IPS DF 4.7 (cell line): ENCODE data around the gene ZNF227.
"Not testable (repeated sequence)": the region's sequence is repeated elsewhere in the genome, so short reads cannot be mapped to it uniquely, and the experiment has no call there.

ENCODE experiments used
- DNase-seq: peaks from one replicate; pipeline ENCODE4 v3.0.0-alpha.2; 2013; ENCODE audit warnings: low spot score; ENCODE audit errors: extremely low read depth

The ZNF227 gene

DNA sequence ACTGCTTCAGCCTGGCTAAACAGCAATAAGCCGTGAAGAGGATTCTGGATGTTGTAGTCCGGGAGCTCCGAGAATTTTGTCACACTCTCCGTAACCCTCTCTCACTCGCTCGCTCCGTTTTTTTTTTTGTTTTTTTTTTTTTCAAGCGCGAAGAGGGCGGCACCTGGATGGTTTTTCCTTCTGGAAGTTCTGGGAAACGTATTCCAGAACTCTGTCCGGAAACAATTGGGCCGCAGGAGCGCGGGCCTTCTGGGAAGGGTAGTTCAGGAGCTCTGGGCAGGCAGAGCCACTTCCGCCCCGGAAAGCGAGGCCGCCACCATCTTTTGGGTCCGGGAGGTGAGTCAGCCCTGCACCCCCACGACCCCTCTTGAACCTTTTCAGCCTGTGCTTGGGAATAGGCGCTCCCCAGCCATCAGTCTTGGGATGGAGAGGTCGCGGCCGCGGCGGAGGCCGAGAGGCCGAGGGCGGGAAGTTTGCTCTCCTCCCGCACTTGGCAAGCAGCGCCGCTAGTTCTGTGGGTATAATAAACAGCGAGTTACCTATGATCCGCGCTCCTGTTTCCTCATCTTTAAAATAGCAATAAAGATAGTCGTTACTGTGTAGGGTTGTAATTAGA, at the start of gene ZNF227:
Gene ZNF227 (plus strand): TSS at position 283 of the 616 bp plus-strand sequence. CDS start 5,261 bp downstream, outside the sequence.
- DNase-seq, result peak; percentile 90

DNA sequence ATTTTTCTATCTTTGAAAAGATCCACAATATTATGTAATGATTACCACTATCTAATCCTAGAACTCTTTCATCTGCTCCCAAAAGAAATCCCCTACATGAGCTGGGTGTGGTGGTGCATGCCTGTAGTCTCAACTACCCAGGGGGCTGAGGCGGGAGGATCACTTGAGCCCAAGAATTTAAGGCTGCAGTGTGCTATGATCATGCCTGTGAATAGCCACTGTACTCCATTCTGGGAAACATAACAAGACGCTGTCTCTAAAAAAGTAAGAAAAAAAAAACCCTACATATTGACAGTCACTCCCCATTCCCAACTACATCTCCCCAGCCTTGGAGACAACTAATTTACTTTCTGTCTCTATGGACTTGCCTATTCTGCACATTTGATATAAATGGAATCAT, 48.5 kb upstream of the ZNF227 start:
- no peak for DNase-seq

- DNase-seq, result no peak
These were observed 48.0 kb upstream of the ZNF227 start for GRCh38 chr19:44164327-44164672.

DNA sequence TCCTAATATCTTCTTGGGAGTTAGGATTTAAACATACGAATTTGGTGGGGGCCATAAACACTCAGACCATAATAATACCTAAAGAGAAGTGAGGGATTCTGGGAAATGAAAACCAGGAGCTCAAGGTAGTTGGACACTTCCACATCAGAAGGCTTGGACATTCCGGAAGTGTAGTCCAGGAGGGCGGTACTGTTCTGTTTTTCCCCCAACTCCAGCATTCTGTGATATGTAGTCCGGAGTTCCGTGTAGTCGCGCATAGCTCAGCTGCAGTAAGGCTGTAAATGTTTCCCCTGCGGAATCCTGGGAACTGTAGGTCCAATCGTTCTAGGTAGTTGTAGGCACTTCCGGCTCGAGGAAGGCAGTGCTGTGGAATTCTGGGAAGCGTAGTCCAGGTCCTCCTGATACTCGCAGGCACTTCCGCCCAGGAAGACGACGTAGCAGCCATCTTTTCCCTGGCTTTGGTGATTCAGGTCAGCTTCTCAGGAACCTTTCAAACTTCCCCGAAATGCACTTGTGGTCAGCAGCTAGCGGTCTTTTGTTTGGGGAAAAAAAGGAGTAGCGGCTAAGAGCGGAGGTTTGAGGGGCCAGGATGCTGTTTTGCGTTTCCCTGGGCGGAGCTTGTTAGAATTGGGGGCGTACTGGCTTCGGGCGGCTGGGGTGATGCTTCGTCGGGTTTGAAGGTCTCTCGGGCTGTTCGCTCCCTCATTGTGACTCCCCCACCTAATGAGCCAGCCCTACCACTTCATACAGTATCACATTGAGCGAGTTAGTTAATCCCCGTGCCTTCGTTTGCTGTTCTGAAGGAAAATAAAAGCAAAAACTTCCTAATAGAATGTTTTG, 47.4 kb upstream of the ZNF227 start, which contains the start of gene ZNF226:
Gene ZNF226 (plus strand): TSS at position 428 of the 840 bp plus-strand sequence. CDS start 4,981 bp downstream, outside the sequence.
- DNase-seq, result peak; percentile 98

GRCh38 chr19:44170660-44171059, 41.7 kb upstream of the ZNF227 start:
- not testable (repeated sequence) for DNase-seq

DNA sequence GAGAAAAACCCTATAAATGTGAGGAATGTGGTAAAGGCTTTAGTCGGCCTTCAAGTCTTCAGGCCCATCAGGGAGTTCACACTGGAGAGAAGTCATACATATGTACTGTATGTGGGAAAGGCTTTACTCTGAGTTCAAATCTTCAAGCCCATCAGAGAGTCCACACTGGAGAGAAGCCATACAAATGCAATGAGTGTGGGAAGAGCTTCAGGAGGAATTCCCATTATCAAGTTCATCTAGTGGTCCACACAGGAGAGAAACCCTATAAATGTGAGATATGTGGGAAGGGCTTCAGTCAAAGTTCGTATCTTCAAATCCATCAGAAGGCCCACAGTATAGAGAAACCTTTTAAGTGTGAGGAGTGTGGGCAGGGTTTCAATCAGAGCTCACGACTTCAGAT, 35.7 kb upstream of the ZNF227 start:
- no peak for DNase-seq

GRCh38 chr19:44180968-44181367, 31.4 kb upstream of the ZNF227 start:
- no peak for DNase-seq

GRCh38 chr19:44182145-44182544, 30.2 kb upstream of the ZNF227 start:
- no peak for DNase-seq

DNA sequence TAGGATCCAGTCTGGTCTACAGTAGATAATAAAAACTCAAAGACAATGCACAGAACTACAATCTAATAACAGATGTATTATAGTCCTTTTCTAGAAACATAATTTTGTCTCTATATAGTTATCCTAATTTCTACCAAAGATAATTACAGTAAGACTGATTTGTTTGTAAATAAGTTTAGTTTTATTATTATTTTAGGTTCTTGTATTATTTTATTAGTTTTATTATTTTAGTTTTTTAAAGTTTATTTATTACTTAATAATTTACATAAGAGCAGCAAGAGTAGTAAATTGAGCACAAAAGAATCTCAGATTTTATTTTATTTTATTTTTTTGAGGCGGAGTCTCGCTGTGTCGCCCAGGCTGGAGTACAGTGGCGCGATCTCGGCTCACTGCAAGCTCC, 22.3 kb upstream of the ZNF227 start:
- DNase-seq, result no peak

GRCh38 chr19:44192127-44192526, 20.2 kb upstream of the ZNF227 start:
- no peak for DNase-seq

DNA sequence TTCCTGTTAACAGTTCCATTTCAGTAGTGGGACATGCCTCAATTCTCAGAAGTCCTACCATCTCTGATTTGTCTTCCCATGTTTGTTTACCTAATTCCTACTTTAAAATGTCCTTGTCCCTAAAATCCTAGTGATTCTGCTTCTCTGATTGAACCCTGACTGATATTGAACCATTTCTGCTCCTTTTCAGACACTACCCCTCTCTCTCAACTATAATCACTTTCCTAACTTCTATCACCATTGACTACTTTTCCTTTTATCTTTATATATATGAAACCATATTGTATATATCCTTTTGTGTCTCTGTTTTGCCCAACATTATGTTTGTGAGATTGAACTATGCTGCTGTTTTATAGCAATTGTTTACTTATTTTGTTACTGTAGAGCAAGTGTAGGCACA, 15.6 kb upstream of the ZNF227 start:
- no peak for DNase-seq

DNA sequence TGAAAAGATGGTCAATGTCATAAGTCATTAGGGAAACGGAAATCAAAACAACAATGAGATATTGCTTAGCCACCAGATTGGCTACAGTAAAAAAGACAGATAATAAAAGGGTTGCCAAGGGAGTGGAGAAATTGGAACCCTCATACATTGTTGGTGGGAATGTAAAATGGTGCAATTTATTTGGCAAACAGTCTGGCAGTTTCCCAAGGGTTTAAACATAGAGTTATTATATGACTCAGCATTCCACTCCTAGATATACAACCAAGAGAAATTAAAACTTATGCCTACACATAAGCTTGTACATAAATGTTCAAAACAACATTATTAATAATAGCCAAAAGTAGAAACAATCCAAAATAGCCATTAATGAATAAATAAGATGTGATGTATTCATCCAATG, 9.9 kb upstream of the ZNF227 start:
- DNase-seq, result no peak

DNA sequence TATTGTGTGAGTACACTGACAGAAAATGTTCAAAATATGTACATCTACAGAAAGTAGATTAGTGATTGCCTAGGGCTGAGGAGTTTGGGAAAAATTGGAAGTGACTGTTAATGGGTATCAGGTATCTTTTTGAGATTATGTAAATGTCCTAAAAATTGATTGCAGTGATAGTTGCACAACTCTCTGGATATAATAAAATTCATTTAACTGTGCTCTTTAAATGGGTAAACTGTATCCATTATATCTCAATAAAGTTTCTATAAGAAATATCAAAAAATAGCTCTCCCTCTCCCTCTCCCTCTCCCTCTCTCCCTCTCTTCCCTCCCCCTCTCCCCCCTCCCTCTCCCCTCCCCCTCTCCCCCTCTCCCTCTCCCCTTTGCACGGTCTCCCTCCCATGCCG, 9.4 kb upstream of the ZNF227 start:
- no peak for DNase-seq

DNA sequence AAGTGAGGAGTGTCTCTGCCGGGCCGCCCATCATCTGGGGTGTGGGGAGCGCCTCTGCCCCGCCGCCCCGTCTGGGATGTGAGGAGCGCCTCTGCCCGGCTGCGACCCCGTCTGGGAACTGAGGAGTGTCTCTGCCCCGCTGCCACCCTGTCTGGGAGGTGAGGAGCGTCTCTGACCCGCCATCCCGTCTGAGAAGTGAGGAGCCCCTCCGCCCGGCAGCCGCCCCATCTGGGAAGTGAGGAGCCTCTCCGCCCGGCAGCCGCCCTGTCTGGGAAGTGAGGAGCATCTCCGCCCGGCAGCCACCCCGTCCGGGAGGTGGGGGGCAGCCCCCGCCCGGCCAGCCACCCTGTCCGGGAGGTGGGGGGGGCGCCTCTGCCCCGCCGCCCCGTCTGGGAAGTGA, 8.5 kb upstream of the ZNF227 start:
- not testable (repeated sequence) for DNase-seq

DNA sequence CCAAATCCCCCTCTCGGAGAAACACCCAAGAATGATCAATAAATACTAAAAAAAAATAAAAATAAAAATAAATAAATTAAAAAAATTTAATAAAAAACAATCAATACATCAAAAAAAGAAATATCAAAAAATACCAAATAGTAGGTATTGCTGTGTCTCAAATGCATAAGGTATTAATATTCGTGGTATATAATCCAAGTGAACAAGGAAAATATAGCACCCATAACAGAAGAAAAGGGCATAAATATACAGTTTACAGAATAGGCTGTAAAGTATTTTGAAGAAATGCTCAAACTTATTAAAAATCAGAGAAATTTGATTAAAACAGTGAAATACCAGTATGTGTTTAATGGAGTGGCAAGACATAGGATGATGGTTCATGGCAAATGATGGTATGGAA, 7.6 kb upstream of the ZNF227 start:
- no peak for DNase-seq

GRCh38 chr19:44207126-44207803, 5.1 kb upstream of the ZNF227 start:
- peak; percentile 71 for DNase-seq

DNA sequence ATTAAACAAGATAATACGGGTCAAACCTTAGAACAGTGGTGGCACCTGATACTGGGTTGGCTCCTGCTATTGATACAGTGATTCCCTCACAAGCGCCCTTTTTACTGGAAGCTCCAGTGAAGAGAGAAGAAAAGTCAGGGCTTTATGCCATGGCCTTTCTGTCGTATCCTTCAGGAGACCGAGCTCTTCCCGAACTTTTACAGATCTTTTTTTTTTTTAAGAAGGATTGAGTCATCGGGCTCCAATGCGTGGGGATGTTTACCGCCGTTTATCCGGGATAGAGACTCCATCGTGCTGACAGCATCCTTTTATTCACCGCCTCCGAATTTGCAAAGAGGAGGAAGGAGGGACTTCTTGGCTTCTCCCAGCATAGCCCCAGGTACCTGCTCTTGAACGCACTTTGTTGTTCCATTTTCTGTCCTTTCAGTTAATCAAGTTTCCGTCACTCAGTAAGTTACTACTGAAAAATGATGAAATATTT, 574 bp downstream of the ZNF227 start:
- DNase-seq, result no peak

DNA sequence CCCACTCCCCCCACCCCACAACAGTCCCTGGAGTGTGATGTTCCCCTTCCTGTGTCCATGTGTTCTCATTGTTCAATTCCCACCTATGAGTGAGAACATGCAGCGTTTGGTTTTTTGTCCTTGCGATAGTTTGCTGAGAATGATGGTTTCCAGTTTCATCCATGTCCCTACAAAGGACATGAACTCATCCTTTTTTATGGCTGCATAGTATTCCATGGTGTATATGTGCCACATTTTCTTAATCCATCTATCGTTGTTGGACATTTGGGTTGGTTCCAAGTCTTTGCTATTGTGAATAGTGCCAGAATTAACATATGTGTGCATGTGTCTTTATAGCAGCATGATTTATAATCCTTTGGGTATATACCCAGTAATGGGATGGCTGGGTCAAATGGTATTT, 7.6 kb downstream of the ZNF227 start:
- not testable (repeated sequence) for DNase-seq

DNA sequence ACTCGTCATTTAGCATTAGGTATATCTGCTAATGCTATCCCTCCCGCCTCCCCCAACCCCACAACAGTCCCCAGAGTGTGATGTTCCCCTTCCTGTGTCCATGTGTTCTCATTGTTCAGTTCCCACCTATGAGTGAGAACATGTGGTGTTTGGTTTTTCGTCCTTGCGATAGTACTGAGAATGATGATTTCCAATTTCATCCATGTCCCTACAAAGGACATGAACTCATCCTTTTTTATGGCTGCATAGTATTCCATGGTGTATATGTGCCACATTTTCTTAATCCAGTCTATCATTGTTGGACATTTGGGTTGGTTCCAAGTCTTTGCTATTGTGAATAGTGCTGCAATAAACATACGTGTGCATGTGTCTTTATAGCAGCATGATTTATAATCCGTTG, 8.4 kb downstream of the ZNF227 start:
- not testable (repeated sequence) for DNase-seq

DNA sequence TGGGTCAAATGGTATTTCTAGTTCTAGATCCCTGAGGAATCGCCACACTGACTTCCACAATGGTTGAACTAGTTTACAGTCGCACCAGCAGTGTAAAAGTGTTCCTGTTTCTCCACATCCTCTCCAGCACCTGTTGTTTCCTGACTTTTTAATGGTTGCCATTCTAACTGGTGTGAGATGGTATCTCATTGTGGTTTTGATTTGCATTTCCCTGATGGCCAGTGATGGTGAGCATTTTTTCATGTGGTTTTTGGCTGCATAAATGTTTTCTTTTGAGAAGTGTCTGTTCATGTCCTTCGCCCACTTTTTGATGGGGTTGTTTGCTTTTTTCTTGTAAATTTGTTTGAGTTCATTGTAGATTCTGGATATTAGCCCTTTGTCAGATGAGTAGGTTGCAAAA, 9.0 kb downstream of the ZNF227 start:
- DNase-seq, result not testable (repeated sequence)

DNA sequence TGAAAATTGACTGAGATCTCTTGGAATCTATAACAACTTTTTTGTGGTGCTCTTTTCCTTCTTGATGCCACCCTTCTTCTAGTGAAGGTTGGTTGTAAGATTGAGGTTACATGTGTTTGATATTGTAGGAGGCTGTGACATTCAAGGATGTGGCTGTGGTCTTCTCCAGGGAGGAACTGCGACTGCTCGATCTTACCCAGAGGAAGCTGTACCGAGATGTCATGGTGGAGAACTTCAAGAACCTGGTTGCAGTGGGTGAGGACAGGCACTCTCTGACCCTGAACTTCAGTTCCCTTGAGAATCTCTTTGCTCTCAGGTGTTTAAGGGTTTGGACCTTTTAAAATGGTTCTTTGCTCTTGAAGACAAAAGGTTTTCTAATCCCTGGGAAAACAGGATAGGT, 16.0 kb downstream of the ZNF227 start:
- no peak for DNase-seq

DNA sequence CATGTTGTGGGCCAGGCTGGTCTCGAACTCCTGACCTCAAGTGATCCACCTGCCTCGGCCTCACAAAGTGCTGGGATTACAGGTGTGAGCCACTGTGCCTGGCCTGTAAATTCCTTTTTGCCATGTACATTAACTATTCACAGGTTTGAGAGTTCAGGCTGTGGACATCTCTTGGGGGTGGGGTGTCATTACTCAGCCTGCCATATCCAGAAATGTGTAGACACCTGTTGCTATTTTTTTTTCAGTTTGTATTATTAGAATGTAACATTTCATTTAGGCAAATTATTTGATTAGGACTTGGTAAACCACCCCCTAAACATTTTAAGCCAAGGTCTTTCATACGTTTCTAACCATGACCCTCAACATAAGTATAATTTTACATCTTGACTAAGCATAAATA, 20.5 kb downstream of the ZNF227 start:
- no peak for DNase-seq
